Caco-2 (cell line): ENCODE results near the gene TENM4. TPM values are rescaled to one million over a fixed set of nuclear protein-coding genes. Genes with fewer than 3 reads are reported as not detected.

Experiments
- BruUV-seq: library from RNA; stranded (reverse); fragments of 400-500 nt; replicated peaks from 2 replicates; lab custom pipeline; 2021; lab: Mats Ljungman, UMichigan
- CTCF ChIA-PET: fragments of 300-600 bp; sonication (Branson Sonifier 250); formaldehyde crosslinking; loops from one replicate; lab custom pipeline; 2022; ENCODE audit warnings: antibody characterized with exemption; lab: Charles Lee
- POLR2A ChIA-PET: fragments of 300-600 bp; sonication (Branson Sonifier 250); formaldehyde crosslinking; loops from one replicate; lab custom pipeline; 2022; ENCODE audit warnings: antibody characterized with exemption; lab: Charles Lee
- DNase-seq, 2 experiments: peaks; one replicate each; pipeline versions ENCODE4 v3.0.0 to v3.0.0-alpha.2; 2020 to 2022
- H3K27me3 ChIP-seq: replicated peaks from 2 replicates; pipeline ENCODE4 v1.6.0; 2011; ENCODE audit warnings: low read length; ENCODE audit not compliant: control insufficient read depth, insufficient read depth
- H3K36me3 ChIP-seq: 2 replicates; pipeline ENCODE4 v1.5.1; 2011; ENCODE audit warnings: low read length; ENCODE audit not compliant: control insufficient read depth, insufficient read depth
- H3K4me1 ChIP-seq: fragments of 250-450 bp; sonication (Bioruptor Pico); 2 replicates; pipeline ENCODE4 v1.5.1; 2020; ENCODE audit warnings: mild to moderate bottlenecking
- H3K4me3 ChIP-seq: 2 replicates; pipeline ENCODE4 v1.5.1; 2011; ENCODE audit warnings: low read depth, mild to moderate bottlenecking, control low read depth, low read length
- H3K9me3 ChIP-seq: fragments of 250-450 bp; sonication (Bioruptor Pico); 2 replicates; pipeline ENCODE4 v1.5.1; 2020; ENCODE audit warnings: mild to moderate bottlenecking, moderate library complexity
- H3K27ac Mint-ChIP-seq: one replicate; pipeline ENCODE4 v1.8.0; 2022; ENCODE audit warnings: mixed read lengths; ENCODE audit not compliant: unreplicated experiment
- H3K27me3 Mint-ChIP-seq: one replicate; pipeline ENCODE4 v1.8.0; 2022; ENCODE audit warnings: mixed read lengths; ENCODE audit not compliant: insufficient read depth, unreplicated experiment
- H3K36me3 Mint-ChIP-seq: one replicate; pipeline ENCODE4 v1.8.0; 2022; ENCODE audit warnings: mild to moderate bottlenecking, mixed read lengths; ENCODE audit not compliant: insufficient read depth, unreplicated experiment
- H3K4me1 Mint-ChIP-seq: one replicate; pipeline ENCODE4 v1.8.0; 2022; ENCODE audit warnings: low read depth, mixed read lengths; ENCODE audit not compliant: unreplicated experiment
- H3K4me3 Mint-ChIP-seq: one replicate; pipeline ENCODE4 v1.8.0; 2022; ENCODE audit warnings: mild to moderate bottlenecking, moderate library complexity, mixed read lengths; ENCODE audit not compliant: unreplicated experiment
- H3K9me3 Mint-ChIP-seq: one replicate; pipeline ENCODE4 v1.8.0; 2022; ENCODE audit warnings: mixed read lengths; ENCODE audit not compliant: unreplicated experiment
- intact Hi-C: fragments of 100-400 bp; cut with micrococcal nuclease; formaldehyde crosslinking; loops from one replicate; pipeline ENCODE4 v1.10.0; 2022; ENCODE audit not compliant: unreplicated experiment
- total RNA-seq: library from RNA; stranded (reverse); gene quantifications from 2 replicates; pipeline ENCODE4 v1.2.3, GENCODE V29; 2022
- TF ChIP-seq, protein P1 (sequence below), 2 experiments: fragments of 200-600 bp in 1 of 2; IDR thresholded peaks; 1 replicate in 1 of 2; 2 replicates in 1 of 2; pipeline versions ENCODE4 v1.5.1 to v1.8.0; 2011 to 2022; ENCODE audit warnings: antibody characterized with exemption in 1 of 2, control low read depth in 1 of 2, inconsistent platforms in 1 of 2, low read depth in 1 of 2, low read length in 1 of 2, mild to moderate bottlenecking in 1 of 2, moderate library complexity in 1 of 2; ENCODE audit not compliant: insufficient read depth in 1 of 2, severe bottlenecking in 1 of 2, unreplicated experiment in 1 of 2

Gene TENM4
- total RNA-seq, 1 experiment from 2014 or later, result 1.1 TPM

DNA sequence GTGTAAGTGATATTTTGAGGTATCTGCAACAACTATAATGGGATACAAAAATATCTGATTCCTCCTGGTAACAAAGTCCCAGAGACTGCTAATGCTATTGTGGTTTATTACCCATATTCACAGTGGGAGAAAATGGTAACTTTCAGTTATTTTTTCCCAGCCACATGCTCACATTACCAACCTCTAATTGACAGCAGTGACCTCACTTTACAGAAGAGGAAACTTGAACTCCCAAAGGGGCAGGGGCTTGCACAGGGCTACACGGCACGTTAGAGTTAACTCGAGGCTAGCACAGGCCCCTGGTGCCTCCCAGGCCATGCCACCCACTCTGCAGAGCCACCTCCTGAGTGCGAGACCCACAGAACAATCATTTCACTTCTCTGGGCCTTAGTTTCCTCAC, 132.4 kb downstream of the TENM4 start:
- Histone ChIP-seq H3K27me3 (0 out of 2 replicates have a peak, but pooled peaks cover 1% of the 10 kb centered on the region), H3K4me1 (no peaks in the 10 kb centered on the region), H3K4me3 (no peak overlapping the region), H3K9me3 (no peaks in the 10 kb centered on the region), H3K36me3 (no peaks in the 10 kb centered on the region)
- TF ChIP-seq, protein P1, sequence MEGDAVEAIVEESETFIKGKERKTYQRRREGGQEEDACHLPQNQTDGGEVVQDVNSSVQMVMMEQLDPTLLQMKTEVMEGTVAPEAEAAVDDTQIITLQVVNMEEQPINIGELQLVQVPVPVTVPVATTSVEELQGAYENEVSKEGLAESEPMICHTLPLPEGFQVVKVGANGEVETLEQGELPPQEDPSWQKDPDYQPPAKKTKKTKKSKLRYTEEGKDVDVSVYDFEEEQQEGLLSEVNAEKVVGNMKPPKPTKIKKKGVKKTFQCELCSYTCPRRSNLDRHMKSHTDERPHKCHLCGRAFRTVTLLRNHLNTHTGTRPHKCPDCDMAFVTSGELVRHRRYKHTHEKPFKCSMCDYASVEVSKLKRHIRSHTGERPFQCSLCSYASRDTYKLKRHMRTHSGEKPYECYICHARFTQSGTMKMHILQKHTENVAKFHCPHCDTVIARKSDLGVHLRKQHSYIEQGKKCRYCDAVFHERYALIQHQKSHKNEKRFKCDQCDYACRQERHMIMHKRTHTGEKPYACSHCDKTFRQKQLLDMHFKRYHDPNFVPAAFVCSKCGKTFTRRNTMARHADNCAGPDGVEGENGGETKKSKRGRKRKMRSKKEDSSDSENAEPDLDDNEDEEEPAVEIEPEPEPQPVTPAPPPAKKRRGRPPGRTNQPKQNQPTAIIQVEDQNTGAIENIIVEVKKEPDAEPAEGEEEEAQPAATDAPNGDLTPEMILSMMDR (IDR thresholded peaks at IDR 0.05; ENCODE audit: insufficient read depth in 1 of 2, low read depth in 1 of 2, low read length in 1 of 2, severe bottlenecking in 1 of 2, unreplicated experiment in 1 of 2), result no peak
- Mint-ChIP-seq H3K4me3 (no peak overlapping the region), H3K9me3 (peaks cover 10% of the 10 kb centered on the region), H3K27ac (no peak overlapping the region), H3K27me3 (peaks cover 21% of the 10 kb centered on the region), H3K4me1 (peaks cover 7% of the 10 kb centered on the region), H3K36me3 (no peaks in the 10 kb centered on the region)
- CTCF ChIA-PET, result no interaction called here
- POLR2A ChIA-PET, result no interaction called here
- BruUV-seq, result no TSS peak
- intact Hi-C loops, result no loop called here
- no peak for DNase-seq

DNA sequence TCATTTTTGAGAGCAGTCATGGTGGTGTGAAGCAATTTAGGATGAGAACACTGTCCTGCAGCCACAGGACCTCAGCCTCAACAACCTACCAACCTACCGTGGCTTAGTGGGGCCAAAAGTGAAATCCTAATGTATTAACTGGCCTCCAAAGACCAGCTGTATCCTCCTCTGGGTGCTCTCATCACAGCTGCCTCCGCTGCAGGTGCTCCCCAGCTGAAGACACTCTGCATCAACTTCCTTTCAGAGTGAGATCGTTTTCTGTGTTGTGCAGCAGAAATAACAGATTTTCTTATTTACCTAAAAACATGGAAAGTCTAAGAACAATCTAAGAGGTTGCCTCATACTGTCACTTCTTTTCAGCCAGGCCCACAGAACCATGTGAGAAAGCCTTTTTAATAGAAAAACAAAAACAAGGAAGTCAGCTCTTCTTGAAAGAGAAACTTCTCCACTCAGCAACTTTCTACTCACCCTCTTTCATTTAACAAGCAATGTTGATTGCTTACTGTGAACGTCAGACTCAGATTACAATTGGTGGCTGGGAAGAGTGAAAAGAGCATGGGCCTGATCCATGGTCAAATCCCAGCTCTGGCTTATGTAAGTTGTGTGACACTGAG, 136.1 kb downstream of the TENM4 start:
- no peaks in the 10 kb centered on the region for H3K36me3 Mint-ChIP-seq
- H3K9me3 ChIP-seq, result no peaks in the 10 kb centered on the region
- no peaks in the 10 kb centered on the region for H3K36me3 ChIP-seq
- ChIA-PET POLR2A (no interaction called here), CTCF (no interaction called here)
- H3K4me1 Mint-ChIP-seq, result peaks cover 7% of the 10 kb centered on the region
- no peak overlapping the region for H3K4me3 ChIP-seq
- no peak overlapping the region for H3K27ac Mint-ChIP-seq
- H3K9me3 Mint-ChIP-seq, result peaks cover 10% of the 10 kb centered on the region
- intact Hi-C loops, result no loop called here
- 0 out of 2 replicates have a peak, but pooled peaks cover 1% of the 10 kb centered on the region for H3K27me3 ChIP-seq
- no peaks in the 10 kb centered on the region for H3K4me1 ChIP-seq
- H3K4me3 Mint-ChIP-seq, result no peak overlapping the region
- H3K27me3 Mint-ChIP-seq, result peaks cover 12% of the 10 kb centered on the region
- TF ChIP-seq, protein P1 (IDR thresholded peaks at IDR 0.05; ENCODE audit: insufficient read depth in 1 of 2, low read depth in 1 of 2, low read length in 1 of 2, severe bottlenecking in 1 of 2, unreplicated experiment in 1 of 2), result no peak
- DNase-seq, result no peak
- no TSS peak for BruUV-seq

GRCh38 chr11:79296141-79296540, 144.7 kb downstream of the TENM4 start:
- TF ChIP-seq, protein P1 (IDR thresholded peaks at IDR 0.05; ENCODE audit: insufficient read depth in 1 of 2, low read depth in 1 of 2, low read length in 1 of 2, severe bottlenecking in 1 of 2, unreplicated experiment in 1 of 2), result no peak
- no peak for DNase-seq
- H3K4me3 Mint-ChIP-seq, result no peak overlapping the region
- Histone ChIP-seq H3K4me3 (no peak overlapping the region), H3K4me1 (no peaks in the 10 kb centered on the region), H3K9me3 (no peaks in the 10 kb centered on the region), H3K27me3 (no peaks in the 10 kb centered on the region), H3K36me3 (no peaks in the 10 kb centered on the region)
- no peaks in the 10 kb centered on the region for H3K9me3 Mint-ChIP-seq
- POLR2A ChIA-PET, result no interaction called here
- BruUV-seq, result no TSS peak
- H3K27me3 Mint-ChIP-seq, result peaks cover 10% of the 10 kb centered on the region
- intact Hi-C loops, result no loop called here
- H3K27ac Mint-ChIP-seq, result no peak overlapping the region
- CTCF ChIA-PET, result no interaction called here
- H3K36me3 Mint-ChIP-seq, result no peaks in the 10 kb centered on the region
- no peaks in the 10 kb centered on the region for H3K4me1 Mint-ChIP-seq
